Measurements from ENCODE around the gene IQCE. TPM values are rescaled to one million over a fixed set of nuclear protein-coding genes. Genes with fewer than 3 reads are reported as not detected.

Gene IQCE
- total RNA-seq, 1 experiment from 2014 or later: 0.93 TPM

GRCh38 chr7:2629746-2630681 is 71.2 kb downstream of the IQCE start:
- no peak overlapping the region for H3K9ac ChIP-seq (ENCODE audit: low read length)

GRCh38 chr7:2631946-2632732 is 73.4 kb downstream of the IQCE start, which contains the start of gene TTYH3:
Gene TTYH3 (plus strand): TSS chr7:2631986. CDS start chr7:2632156, 170 bp downstream.
- Histone ChIP-seq H3K79me2 (ENCODE audit: low read length) (no peaks in the 10 kb centered on the region), H3K4me1 (ENCODE audit: low read length) (peaks cover 18% of the 10 kb centered on the region), H3K4me2 (ENCODE audit: low read depth, low read length, poor library complexity, severe bottlenecking) (peak within 1 kb of the TSS; percentile 70), H3K36me3 (ENCODE audit: insufficient read depth, low read length) (no peaks in the 10 kb centered on the region), H3K9ac (ENCODE audit: low read length) (peak within 1 kb of the TSS; percentile 63), H4K20me1 (ENCODE audit: insufficient read depth, low read depth, low read length) (peaks cover 11% of the 10 kb centered on the region; the same call in 1 of the 2 replicates), H3K27ac (ENCODE audit: low read length) (no peak within 1 kb of the TSS), H3K4me3 (ENCODE audit: low read length) (peak within 1 kb of the TSS; percentile 68), H3K9me2 (replicated peaks; ENCODE audit: insufficient read depth, low read length) (no peaks in the 10 kb centered on the region), H2AFZ (ENCODE audit: low read length) (no peak within 1 kb of the TSS; the same call in 1 of the 2 replicates), H3K9me3 (ENCODE audit: low read length) (no peaks in the 10 kb centered on the region), H3K27me3 (ENCODE audit: low read length) (no peaks in the 10 kb centered on the region)
- DNase-seq: no peak

More at GRCh38 chr7:2629746-2630681, 71.2 kb downstream of the IQCE start:
- H3K4me1 ChIP-seq (ENCODE audit: low read length): peaks cover 18% of the 10 kb centered on the region
- peaks cover 11% of the 10 kb centered on the region; the same call in 1 of the 2 replicates for H4K20me1 ChIP-seq (ENCODE audit: insufficient read depth, low read depth, low read length)
- no peaks in the 10 kb centered on the region for H3K9me2 ChIP-seq (replicated peaks; ENCODE audit: insufficient read depth, low read length)
- DNase-seq: no peak
- H3K27ac ChIP-seq (ENCODE audit: low read length): no peak overlapping the region
- no peak overlapping the region for H3K4me2 ChIP-seq (ENCODE audit: low read depth, low read length, poor library complexity, severe bottlenecking)
- H3K79me2 ChIP-seq (ENCODE audit: low read length): no peaks in the 10 kb centered on the region
- no peak overlapping the region for H2AFZ ChIP-seq (ENCODE audit: low read length)
- H3K9me3 ChIP-seq (ENCODE audit: low read length): no peaks in the 10 kb centered on the region
- H3K4me3 ChIP-seq (ENCODE audit: low read length): no peak overlapping the region
- H3K36me3 ChIP-seq (ENCODE audit: insufficient read depth, low read length): no peaks in the 10 kb centered on the region
- no peaks in the 10 kb centered on the region for H3K27me3 ChIP-seq (ENCODE audit: low read length)

GRCh38 chr7:2632733-2633537 is 74.2 kb downstream of the IQCE start:
- peaks cover 11% of the 10 kb centered on the region; the same call in 1 of the 2 replicates for H4K20me1 ChIP-seq (ENCODE audit: insufficient read depth, low read depth, low read length)
- H3K9ac ChIP-seq (ENCODE audit: low read length): peak overlapping the region; percentile 63
- no peaks in the 10 kb centered on the region for H3K27me3 ChIP-seq (ENCODE audit: low read length)
- H3K4me1 ChIP-seq (ENCODE audit: low read length): peaks cover 23% of the 10 kb centered on the region
- H3K27ac ChIP-seq (ENCODE audit: low read length): no peak overlapping the region
- H3K4me2 ChIP-seq (ENCODE audit: low read depth, low read length, poor library complexity, severe bottlenecking): peak overlapping the region; percentile 70
- H3K4me3 ChIP-seq (ENCODE audit: low read length): peak overlapping the region; percentile 68; the same call in 1 of the 2 replicates
- H3K79me2 ChIP-seq (ENCODE audit: low read length): no peaks in the 10 kb centered on the region
- H2AFZ ChIP-seq (ENCODE audit: low read length): no peak overlapping the region
- no peaks in the 10 kb centered on the region for H3K36me3 ChIP-seq (ENCODE audit: insufficient read depth, low read length)
- H3K9me2 ChIP-seq (replicated peaks; ENCODE audit: insufficient read depth, low read length): no peaks in the 10 kb centered on the region
- H3K9me3 ChIP-seq (ENCODE audit: low read length): no peaks in the 10 kb centered on the region
- no peak for DNase-seq

- no peaks in the 10 kb centered on the region for H3K9me2 ChIP-seq (replicated peaks; ENCODE audit: insufficient read depth, low read length)
- no peaks in the 10 kb centered on the region for H3K79me2 ChIP-seq (ENCODE audit: low read length)
- no peak overlapping the region for H3K27ac ChIP-seq (ENCODE audit: low read length)
- H3K36me3 ChIP-seq (ENCODE audit: insufficient read depth, low read length): no peaks in the 10 kb centered on the region
- H4K20me1 ChIP-seq (ENCODE audit: insufficient read depth, low read depth, low read length): peaks cover 11% of the 10 kb centered on the region; the same call in 1 of the 2 replicates
- peak; percentile 43 for DNase-seq
- H3K9ac ChIP-seq (ENCODE audit: low read length): no peak overlapping the region
- no peak overlapping the region for H3K4me3 ChIP-seq (ENCODE audit: low read length)
- H3K27me3 ChIP-seq (ENCODE audit: low read length): no peaks in the 10 kb centered on the region
- H3K4me2 ChIP-seq (ENCODE audit: low read depth, low read length, poor library complexity, severe bottlenecking): peak overlapping the region; percentile 70
- no peaks in the 10 kb centered on the region for H3K9me3 ChIP-seq (ENCODE audit: low read length)
- H2AFZ ChIP-seq (ENCODE audit: low read length): no peak overlapping the region
- H3K4me1 ChIP-seq (ENCODE audit: low read length): peaks cover 23% of the 10 kb centered on the region
These were observed 74.9 kb downstream of the IQCE start for GRCh38 chr7:2633538-2634266.

- Histone ChIP-seq H3K79me2 (ENCODE audit: low read length) (no peaks in the 10 kb centered on the region), H3K4me1 (ENCODE audit: low read length) (peaks cover 23% of the 10 kb centered on the region), H3K27ac (ENCODE audit: low read length) (no peak overlapping the region), H3K9me3 (ENCODE audit: low read length) (no peaks in the 10 kb centered on the region), H3K9me2 (replicated peaks; ENCODE audit: insufficient read depth, low read length) (no peaks in the 10 kb centered on the region), H3K4me2 (ENCODE audit: low read depth, low read length, poor library complexity, severe bottlenecking) (no peak overlapping the region), H3K9ac (ENCODE audit: low read length) (no peak overlapping the region), H3K27me3 (ENCODE audit: low read length) (no peaks in the 10 kb centered on the region), H3K36me3 (ENCODE audit: insufficient read depth, low read length) (no peaks in the 10 kb centered on the region), H2AFZ (ENCODE audit: low read length) (no peak overlapping the region), H3K4me3 (ENCODE audit: low read length) (no peak overlapping the region), H4K20me1 (ENCODE audit: insufficient read depth, low read depth, low read length) (peaks cover 11% of the 10 kb centered on the region; the same call in 1 of the 2 replicates)
- DNase-seq: no peak
These were observed 75.7 kb downstream of the IQCE start for GRCh38 chr7:2634267-2635145.

- Histone ChIP-seq H3K4me3 (ENCODE audit: low read length) (no peak overlapping the region), H3K4me1 (ENCODE audit: low read length) (peaks cover 23% of the 10 kb centered on the region), H3K27me3 (ENCODE audit: low read length) (no peaks in the 10 kb centered on the region), H3K27ac (ENCODE audit: low read length) (no peak overlapping the region), H2AFZ (ENCODE audit: low read length) (no peak overlapping the region), H4K20me1 (ENCODE audit: insufficient read depth, low read depth, low read length) (peaks cover 11% of the 10 kb centered on the region; the same call in 1 of the 2 replicates), H3K4me2 (ENCODE audit: low read depth, low read length, poor library complexity, severe bottlenecking) (no peak overlapping the region), H3K9ac (ENCODE audit: low read length) (no peak overlapping the region), H3K9me3 (ENCODE audit: low read length) (no peaks in the 10 kb centered on the region), H3K9me2 (replicated peaks; ENCODE audit: insufficient read depth, low read length) (no peaks in the 10 kb centered on the region), H3K36me3 (ENCODE audit: insufficient read depth, low read length) (no peaks in the 10 kb centered on the region), H3K79me2 (ENCODE audit: low read length) (no peaks in the 10 kb centered on the region)
- DNase-seq: no peak
These were observed 76.4 kb downstream of the IQCE start for GRCh38 chr7:2635148-2635668.
